ENCODE results near the gene PLCH2.

GRCh38 chr1:2437617-2438016 lies 38.5 kb upstream of the PLCH2 start:
- TF ChIP-seq EZH2 (IDR thresholded peaks at IDR 0.05; ENCODE audit: borderline replicate concordance, low read depth, low read length, severe bottlenecking) (no peak), CTCF (IDR thresholded peaks at IDR 0.05; ENCODE audit: borderline replicate concordance, extremely low read depth, low read length, poor library complexity, severe bottlenecking) (no peak)

Data from DND-41 (cell line).